ENCODE measurements around the gene AFAP1.

GRCh38 chr4:7847206-7847605 lies 92.5 kb downstream of the AFAP1 start:
- TF ChIP-seq YY1 (IDR thresholded peaks at IDR 0.05; ENCODE audit: insufficient read depth, insufficient read length): no peak
- TF ChIP-seq ZNF274 (IDR thresholded peaks at IDR 0.05; ENCODE audit: low read depth, low read length): no peak
